ENCODE results near the gene SMPDL3B.

DNA sequence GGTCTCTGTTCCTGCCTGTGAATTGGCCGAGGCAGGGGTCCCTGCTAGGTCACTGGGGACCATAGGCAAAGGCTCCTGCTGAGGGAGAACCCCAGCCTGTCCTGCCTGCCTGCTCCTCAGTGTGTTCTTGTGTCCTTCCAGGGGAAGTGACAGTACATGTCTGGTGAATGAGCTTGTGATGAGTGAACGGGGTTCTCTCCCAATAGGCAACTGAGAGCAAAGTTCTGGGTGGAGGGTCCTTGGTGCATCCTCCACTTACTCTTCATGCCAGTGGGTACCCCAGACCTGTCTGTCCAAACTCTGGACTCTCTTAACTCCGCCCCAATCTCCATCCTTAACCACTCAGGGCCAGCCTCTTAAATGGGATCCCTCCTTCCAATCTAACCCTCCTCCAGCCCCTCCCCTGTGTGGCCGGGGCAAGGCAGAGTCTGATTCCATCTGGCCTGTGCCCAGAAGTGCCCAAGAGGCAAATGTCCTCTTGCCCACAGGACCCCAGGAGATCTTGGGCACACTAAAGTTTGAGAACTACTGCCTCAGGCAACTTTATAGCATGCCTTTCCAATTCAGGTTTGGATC is 26.9 kb downstream of the SMPDL3B start:
- TF ChIP-seq, protein P1, sequence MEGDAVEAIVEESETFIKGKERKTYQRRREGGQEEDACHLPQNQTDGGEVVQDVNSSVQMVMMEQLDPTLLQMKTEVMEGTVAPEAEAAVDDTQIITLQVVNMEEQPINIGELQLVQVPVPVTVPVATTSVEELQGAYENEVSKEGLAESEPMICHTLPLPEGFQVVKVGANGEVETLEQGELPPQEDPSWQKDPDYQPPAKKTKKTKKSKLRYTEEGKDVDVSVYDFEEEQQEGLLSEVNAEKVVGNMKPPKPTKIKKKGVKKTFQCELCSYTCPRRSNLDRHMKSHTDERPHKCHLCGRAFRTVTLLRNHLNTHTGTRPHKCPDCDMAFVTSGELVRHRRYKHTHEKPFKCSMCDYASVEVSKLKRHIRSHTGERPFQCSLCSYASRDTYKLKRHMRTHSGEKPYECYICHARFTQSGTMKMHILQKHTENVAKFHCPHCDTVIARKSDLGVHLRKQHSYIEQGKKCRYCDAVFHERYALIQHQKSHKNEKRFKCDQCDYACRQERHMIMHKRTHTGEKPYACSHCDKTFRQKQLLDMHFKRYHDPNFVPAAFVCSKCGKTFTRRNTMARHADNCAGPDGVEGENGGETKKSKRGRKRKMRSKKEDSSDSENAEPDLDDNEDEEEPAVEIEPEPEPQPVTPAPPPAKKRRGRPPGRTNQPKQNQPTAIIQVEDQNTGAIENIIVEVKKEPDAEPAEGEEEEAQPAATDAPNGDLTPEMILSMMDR (conservative IDR thresholded peaks at IDR 0.05; ENCODE audit: low read length): no peak
- TF ChIP-seq EZH2phosphoT487 (IDR thresholded peaks at IDR 0.05; ENCODE audit: borderline replicate concordance): no peak

All from Loucy (cell line).